GM18502 (cell line): ENCODE measurements around the gene MCAM.

Source experiments
- ATAC-seq: cut with Tn5 transposase; IDR thresholded peaks from one replicate; pipeline ENCODE4 v1.9.1; 2021; ENCODE audit warnings: mild to moderate bottlenecking; ENCODE audit not compliant: unreplicated experiment, poor library complexity

The MCAM gene

DNA sequence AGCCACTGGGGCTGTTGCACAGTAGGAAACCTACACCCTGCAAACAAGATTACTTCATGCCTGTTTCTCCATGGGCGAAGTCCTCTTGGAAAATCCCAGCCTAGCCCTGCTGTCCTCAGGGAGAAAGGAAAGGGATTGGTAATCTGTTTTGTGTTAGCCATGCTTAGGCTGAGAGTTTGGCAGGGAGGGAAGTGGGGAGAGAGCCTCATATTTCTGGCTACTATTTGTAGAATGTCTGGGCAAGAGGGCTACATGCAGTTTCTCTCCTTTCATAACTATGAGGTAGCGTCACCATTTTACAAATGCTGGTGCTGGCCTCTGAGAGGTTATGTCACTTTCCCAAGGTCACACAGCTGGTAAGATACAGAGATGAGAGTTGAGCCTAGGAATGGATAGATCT, 30.3 kb upstream of the MCAM start:
- no peak for ATAC-seq

DNA sequence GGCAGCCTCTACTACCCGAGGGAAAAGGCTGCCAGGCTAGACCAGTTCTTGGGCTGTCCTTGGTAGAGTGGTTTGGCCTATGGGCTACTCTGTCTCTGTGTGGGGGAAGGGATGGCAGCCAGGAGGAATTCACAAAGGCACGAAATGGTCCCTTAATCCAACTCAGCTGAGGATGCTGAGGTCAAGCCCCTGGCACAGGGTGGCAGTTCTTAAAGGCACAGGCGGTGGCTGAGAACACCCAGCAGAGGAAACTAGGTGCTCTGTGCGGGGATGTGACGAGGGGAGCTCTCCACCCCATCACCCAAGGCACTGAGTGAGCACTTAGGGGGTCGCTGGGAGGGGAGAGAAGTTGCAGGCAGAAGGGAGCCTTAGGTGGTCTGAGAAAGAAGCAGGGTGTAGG, 29.7 kb upstream of the MCAM start, which contains the start of gene MFRP:
TSS of gene MFRP (minus strand) at position 101 of the 400 bp plus-strand sequence. CDS start 192 bp downstream, outside the sequence.
- no peak for ATAC-seq

DNA sequence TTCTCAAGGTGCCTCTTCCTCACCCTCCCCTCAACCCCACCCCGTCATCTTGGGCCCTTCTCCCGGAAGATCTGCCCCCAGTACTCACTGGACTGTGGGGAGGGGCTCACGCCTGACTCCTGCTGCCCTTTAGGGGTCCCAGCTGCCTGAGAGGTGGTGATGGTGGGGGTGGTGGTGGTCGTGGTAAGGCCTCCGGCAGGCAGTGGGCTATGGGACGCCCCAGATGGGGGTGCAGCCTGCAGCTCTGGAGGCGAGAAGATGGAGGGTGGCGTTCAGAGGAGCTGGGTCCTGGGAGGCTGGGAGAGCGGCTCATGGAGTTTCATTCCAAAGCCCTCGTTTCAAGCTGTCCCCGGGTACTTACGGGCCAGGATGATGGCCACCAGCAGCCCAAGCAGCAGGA, 28.8 kb upstream of the MCAM start:
- no peak for ATAC-seq

DNA sequence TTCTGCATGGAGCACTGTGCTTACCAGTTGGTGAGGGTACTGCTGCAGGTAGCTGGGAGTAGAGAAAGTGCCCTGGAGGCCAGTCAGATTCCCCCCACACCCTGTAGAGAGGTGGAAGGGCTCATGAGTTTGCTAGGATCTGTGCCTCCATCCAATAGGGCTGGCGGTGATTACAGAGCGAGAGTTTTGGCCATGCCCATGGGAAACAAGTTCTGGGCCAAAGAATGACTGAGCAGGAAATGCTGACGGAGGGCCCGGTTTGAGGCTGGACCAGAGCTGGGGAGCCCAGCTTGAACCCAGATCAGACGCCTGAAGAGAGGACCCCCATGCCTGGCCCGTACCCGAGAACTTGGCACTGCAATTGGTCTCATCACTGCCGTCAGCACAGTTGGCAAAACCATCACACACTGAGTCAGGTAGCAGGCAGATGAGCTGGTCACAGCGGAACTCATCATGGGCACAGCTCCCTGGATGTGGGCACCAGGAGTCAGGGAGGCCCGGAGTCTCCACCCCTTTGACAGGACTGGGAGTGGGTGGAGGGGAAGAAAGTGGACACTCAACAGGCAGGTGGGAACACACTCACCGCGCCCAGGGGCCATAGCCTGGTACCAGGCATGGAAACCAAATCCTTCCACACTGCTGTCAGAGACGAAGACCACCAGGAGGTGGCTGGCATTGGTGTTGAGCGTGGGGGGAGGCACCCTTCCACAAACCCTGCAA, 27.5 kb upstream of the MCAM start:
- ATAC-seq, result no peak

DNA sequence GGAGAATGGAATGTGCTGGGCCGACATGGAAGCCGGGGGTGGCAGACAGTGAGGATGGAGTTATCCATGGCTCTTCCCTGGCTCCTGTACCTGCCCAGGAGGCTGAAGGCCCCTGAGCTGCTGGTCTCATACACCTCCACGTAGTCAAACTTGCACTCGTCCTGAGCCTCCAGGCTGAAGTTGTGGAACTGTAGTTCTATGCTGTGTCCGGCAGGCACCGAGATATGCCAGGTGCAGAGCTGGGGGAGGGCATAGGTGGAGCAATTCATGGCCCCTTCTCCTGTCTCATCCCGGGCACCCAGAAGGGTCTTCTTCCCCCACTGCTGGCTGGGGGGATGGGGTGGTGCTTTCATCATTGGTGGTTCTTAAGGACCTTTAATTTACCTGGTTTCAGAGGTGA, 26.8 kb upstream of the MCAM start:
- ATAC-seq, result no peak

DNA sequence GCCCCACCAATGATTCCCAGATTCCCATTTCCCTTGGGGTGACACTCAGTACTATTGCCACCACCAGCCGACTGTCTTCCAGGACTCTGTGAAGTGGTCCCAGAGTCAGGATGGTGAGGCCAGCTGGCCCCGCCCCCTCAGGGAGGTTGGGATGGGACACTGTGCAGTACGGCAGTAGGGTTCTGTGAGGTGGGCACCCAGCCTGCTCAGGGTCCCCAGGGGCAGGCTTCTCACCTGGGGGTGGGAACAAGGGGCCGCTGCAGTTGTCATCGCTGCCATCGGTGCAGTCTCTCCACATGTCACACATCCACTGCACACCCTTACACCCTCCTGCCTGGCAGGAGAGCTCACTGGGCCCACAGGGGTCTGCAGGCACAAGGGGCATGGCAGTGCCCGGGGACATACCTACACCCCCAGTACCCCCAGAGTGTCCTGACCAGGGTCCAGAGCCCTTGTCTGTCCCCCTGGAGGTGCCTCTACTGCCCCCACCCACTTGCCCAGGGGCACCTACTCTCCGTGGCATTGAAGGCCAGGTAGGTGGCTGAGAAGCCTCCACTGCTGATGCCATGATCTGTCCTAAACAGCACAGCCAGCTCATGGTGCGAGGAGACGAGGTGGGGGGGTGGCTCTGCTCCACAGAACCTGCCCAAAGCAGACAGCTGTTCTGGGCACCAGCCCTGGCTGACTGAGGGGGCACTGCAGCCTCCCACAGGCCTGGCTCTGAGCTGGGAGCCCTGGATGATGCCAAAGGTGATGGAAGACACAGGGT, 25.6 kb upstream of the MCAM start:
- ATAC-seq, result no peak

DNA sequence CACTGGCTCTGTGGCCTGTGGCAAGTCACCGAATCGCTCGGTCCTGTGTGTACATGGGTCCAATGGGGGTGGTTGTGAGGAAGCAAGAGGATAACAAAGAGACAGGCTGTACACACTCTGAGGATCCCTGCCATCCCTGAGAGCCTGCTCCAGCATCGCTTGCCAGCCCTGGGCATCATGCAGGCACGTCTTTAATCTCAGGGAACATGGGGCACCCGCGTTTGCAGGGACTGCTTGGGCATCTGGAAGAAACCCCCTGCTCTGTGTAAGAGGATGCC, 25.0 kb upstream of the MCAM start:
- no peak for ATAC-seq

DNA sequence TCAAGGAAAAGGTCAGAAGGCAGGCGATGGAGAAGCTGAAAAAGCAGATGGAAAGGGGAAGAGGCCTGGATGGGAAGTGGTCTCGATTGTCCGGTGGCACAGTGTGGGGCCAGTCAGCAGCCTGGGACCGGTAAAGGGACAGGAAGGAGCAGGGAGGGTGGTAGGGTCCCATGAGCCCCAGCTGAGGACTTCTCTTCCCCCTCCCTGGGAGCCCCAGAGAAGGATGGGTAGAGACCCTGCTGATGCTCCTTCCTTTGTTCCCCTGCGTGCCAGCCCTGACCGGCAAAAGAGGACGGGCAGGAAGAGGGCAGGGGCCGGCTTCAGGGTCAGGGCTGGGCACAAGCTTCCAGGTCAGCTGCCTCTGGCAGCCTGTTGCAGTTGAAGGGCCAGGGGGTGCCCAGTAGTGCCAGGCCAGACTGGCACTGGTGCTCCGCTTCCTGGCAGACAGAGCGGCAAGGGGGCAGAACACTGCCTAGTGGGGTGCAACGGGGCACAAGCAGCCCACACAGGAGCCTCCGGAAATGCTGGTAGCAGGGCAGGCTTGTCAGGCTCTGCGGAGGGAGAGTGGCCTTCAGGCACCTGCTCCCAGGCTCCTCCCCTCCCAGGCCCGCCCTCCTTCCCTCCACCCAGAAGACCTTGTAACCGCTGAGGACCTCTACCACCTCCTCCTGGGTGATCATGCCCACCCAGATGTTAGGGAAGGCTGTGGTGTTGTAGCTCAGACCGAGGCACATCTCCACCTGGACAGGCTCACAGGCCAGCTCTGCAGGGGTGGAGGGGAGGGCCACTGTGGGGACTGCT, 24.5 kb upstream of the MCAM start:
- no peak for ATAC-seq

DNA sequence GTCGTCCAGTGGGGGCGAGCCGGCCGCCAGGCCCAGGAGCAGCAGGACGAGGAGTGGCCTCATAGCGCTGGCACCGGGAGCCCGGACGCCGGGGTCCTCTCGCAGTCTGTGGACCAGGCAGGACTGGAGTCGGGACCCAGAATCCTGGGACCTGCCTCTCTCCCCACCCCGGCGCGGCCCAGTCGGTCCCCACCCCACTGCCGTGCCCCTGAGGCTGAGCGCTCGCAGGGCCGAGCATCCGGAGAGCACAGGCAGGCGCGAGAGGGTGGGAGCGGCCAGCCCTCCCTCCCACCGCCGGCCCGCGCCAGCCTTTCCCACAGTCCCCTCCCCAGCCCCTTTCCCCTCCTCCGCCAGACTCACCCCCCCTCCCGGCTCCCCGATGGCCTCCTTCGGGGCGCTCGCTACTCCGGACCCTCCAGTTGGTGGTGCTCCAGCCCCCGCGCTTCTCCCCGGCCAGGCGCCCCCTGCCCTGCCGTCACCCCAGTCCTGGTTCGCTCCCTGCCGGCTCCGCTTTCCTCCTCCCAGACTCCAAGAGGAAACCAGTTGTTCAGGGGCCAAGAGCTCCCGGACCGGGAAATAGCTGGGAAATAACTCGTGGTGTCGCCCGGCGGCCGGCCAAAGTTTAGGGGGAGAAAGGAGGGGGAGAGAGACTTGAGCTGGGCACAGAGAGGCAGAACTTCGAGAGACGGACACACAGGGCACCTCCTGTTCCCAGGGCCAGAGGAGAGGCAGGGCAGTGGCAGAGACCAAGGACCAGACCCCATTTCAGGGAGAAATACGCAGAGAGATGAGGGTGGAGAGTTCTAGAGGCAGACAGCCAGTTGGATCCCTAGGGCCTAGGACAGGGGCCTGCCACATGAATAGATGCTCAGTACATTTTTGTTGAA, 23.6 kb upstream of the MCAM start, which contains the start of gene C1QTNF5:
TSS of gene C1QTNF5 (minus strand) at position 549 of the 887 bp plus-strand sequence. CDS start at position 63, 486 bp downstream.
- ATAC-seq, result no peak

DNA sequence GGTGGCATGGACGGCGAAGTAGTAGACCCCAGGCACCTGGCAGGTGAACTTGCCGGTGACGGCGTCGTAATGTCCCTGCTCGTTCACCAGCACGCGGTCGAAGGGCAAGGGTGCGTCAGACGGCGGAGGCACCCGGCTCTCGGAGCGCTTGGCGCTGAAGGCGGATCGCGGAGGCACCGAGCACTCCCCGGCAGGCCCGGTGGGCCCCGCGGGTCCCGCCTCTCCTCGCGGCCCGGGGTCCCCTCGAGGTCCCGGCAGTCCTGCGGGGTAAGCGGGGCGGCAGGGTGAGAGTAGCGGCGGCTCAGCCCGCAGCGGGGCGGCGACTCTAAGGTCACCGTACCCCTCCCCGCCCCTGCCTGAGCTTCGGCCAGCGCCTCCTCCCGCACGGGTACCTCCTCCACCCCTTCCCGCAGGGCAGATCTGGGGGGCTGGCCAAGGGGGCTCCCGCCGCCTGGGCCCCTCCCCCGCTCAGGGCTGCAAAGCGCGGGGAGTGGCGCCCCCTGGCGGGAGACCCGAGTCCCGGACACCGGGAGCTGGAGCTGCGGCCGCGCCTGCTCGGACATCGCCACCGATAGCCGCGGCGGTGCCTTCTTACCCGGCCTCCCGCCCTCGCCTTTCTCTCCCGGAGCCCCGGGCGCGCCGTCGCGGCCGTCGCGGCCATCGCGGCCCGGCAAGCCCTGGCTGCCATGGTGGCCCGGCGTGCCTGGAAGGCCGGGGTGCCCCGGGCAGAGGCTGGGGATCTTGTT, 22.8 kb upstream of the MCAM start:
- no peak for ATAC-seq

DNA sequence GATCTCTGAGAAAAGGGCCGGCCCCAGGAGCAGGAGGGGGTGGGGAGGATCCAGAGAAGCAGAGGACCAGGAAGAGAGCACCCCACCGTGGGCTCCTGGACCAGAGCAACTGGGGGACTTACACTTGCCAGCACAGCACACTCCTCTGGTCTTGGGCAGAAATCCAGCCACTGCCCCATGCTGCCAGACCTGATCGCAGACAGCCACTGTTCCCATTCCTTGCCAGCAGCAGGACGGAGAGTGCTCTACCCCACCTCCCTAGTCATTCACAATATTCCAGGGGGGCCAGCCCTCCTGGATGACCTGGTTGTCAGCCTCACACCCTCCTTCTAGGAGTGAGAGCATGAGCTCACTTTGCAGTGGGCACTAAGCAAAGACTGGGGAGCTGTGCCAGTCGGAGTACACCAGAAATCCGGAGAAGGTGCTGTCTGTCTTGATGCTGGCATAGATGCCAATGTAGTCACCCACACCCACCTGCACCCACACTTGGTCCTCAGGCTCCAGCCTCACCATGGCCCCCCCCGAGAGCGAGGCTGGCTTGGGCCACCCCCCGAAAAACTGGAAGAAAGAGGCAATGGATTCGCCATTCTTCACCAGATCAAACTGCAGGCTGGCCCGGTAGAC, 22.1 kb upstream of the MCAM start:
- no peak for ATAC-seq

DNA sequence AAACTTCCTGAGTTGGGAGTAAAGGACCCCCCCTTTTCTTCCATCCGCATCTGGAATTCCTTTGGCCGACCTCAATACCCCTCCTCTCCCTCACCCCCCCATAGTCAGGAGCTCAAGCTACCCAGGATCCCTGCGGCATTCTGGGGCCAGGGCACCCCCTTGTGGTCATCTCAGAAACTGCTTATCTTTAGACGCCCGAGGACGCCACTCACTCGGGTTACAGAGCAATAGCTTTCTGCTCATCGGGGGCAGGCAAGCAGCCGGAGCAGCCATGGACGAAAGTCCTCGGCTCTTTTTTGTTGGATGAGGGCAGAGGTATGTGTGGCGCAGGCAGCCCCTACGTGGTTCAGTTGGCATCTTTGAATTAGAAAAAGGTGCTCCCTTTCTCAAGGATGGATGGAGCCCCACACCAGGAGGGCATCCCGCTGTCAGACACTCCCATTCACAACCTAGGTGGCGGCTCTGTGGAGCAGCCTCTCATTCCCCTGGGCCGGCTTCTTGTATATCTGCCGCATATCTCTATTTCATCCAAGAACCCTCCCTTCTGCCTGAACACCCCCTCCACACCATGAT, 21.5 kb upstream of the MCAM start:
- no peak for ATAC-seq

DNA sequence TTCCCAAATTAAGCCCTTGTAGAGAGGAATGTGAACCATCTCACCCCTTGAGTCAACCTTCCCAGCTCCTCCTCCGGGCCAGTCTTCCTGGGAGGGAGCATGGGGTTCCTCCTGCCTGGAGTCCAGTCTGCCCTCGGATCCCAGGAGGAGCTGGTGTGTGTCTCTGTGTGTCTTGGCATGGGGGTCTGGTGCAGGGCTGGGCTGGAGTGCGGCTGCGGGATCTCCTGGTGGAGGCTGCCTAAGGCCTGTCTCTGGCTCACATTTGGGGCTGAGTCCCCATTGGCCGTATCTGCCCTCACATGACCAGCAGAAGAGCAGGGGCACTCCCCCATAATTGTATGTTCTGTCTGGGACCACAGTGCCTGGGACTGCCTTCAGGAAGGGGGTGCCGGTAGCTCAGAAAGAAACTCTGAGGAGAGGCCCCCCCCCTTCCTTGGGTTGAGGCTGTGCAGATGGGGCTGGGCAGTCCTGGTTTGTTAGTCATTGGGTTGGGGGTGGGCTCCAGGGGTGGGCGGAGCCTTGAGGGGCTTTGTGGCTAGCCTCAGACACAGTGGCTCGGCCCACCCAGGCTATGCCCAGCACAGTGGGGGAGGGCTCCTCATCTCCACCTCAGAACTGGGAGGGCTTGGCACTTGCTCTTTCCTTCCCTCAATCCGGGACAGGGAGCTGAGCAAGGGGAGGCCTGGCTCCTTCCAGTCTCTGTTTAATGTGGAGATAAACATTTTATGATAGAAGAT, 20.8 kb upstream of the MCAM start:
- ATAC-seq, result no peak

DNA sequence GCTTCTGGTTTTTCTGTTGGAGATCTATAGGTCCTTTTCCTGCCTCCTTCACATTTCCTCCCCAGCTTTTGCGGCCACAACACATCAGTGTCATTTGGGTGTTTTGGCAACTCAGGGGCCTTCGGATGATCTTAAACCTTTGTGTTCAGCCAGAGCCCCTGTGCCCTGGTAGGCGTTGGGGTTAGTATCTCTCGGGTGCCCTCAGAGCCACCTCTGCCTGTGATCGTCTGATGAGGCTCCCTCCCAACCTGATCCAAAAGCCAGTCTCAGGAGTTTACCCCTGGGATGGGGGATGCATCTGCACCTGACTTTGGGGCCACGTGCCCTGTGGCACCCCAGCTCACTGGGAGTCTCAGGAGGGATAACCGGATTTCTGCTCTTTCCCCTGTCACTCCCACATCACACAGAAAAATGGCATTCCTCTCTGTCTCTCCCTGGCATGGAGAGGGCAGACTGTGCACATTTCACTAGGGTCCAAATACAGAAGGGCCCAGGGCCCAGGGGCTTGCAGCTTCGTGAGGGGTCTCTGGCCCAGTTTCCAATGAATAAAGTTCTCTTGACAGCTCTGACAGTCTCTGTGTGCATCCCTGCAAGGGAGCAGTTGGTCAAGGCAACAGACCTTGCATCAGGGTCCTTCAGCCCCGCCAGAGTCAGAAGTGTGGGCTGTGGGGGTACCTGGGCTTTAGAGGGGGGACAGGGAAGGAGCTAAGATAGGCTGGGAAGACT, 20.0 kb upstream of the MCAM start:
- ATAC-seq, result no peak

DNA sequence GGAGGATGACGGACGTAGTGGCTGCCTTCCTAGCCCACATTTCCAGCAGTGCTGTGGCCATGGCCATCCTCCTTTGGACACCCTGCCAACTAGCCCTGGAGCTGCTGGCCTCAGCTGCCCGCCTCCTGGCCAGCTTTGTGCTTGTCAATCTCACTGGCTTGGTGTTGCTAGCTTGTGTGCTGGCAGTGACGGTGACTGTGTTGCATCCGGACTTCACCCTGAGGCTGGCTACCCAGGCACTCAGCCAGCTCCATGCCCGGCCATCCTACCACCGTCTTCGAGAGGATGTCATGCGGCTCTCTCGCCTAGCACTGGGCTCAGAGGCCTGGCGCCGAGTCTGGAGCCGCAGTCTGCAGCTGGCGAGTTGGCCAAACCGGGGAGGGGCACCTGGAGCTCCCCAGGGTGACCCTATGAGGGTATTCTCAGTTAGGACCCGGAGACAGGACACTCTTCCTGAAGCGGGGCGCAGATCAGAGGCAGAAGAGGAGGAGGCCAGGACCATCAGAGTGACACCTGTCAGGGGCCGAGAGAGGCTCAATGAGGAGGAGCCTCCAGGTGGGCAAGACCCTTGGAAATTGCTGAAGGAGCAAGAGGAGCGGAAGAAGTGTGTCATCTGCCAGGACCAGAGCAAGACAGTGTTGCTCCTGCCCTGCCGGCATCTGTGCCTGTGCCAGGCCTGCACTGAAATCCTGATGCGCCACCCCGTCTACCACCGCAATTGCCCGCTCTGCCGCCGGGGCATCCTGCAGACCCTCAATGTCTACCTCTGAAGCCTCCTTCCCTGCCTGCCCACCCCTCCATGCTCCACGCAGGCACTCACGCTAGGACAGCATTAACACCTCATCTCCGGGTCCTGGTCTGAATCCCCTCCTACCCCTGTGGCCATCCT, 19.0 kb upstream of the MCAM start:
- no peak for ATAC-seq

DNA sequence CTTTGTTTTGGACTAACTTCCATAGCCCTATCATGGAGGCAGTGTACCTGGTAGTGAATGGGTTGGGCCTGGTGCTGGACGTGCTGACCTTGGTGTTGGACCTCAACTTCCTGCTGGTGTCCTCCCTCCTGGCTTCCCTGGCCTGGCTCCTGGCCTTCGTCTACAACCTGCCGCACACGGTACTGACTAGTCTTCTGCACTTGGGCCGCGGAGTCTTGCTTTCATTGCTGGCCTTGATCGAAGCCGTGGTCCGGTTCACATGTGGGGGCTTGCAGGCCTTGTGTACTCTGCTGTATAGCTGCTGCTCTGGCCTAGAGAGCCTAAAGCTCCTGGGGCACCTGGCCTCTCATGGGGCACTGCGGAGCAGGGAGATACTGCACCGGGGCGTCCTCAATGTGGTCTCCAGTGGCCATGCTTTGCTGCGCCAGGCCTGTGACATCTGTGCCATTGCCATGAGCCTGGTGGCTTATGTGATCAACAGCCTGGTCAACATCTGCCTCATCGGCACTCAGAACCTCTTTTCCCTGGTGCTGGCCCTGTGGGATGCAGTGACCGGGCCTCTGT, 18.2 kb upstream of the MCAM start:
- ATAC-seq, result no peak
